OCI-LY1 (cell line): Measurements from ENCODE around the gene LIN7B.

Experiments
- H2AFZ ChIP-seq: fragments of 200-600 bp; sonication (generic), shearing (Covaris generic); 2 replicates; pipeline ENCODE4 v1.6.0; 2014; ENCODE audit warnings: antibody characterized with exemption, mild to moderate bottlenecking, low read length
- H3F3A ChIP-seq: fragments of 200-600 bp; sonication (generic), shearing (Covaris generic); 2 replicates; pipeline ENCODE4 v1.6.0; 2014; ENCODE audit warnings: mild to moderate bottlenecking, antibody characterized with exemption, low read length, moderate library complexity; ENCODE audit not compliant: insufficient read depth
- H3K27ac ChIP-seq: fragments of 200-600 bp; sonication (generic); 2 replicates; pipeline ENCODE4 v1.5.1; 2014; ENCODE audit warnings: low read length, mixed run types, mild to moderate bottlenecking, low read depth; ENCODE audit not compliant: poor library complexity, severe bottlenecking
- H3K27me3 ChIP-seq: fragments of 200-600 bp; sonication (generic); 2 replicates; pipeline ENCODE4 v1.6.0; 2014; ENCODE audit warnings: antibody characterized with exemption, mild to moderate bottlenecking, low read length, moderate library complexity; ENCODE audit not compliant: insufficient read depth
- H3K36me3 ChIP-seq: fragments of 200-600 bp; sonication (generic); 2 replicates; pipeline ENCODE4 v1.6.1; 2014; ENCODE audit warnings: mild to moderate bottlenecking, antibody characterized with exemption, low read length, moderate library complexity, mixed read lengths; ENCODE audit not compliant: insufficient read depth
- H3K4me1 ChIP-seq: fragments of 200-600 bp; sonication (generic); 2 replicates; pipeline ENCODE4 v1.5.1; 2014; ENCODE audit warnings: mild to moderate bottlenecking, low read length, moderate library complexity; ENCODE audit not compliant: insufficient read depth, severe bottlenecking
- H3K4me2 ChIP-seq: fragments of 200-600 bp; sonication (generic), shearing (Covaris generic); 2 replicates; pipeline ENCODE4 v1.6.1; 2014; ENCODE audit warnings: low read length
- H3K4me3 ChIP-seq: fragments of 200-600 bp; sonication (generic); 2 replicates; pipeline ENCODE4 v1.5.1; 2014; ENCODE audit warnings: low read length, low read depth, mild to moderate bottlenecking, mixed read lengths; ENCODE audit not compliant: poor library complexity, severe bottlenecking
- H3K79me2 ChIP-seq: fragments of 200-600 bp; shearing (Covaris generic); 2 replicates; pipeline ENCODE4 v1.6.1; 2016; ENCODE audit warnings: mixed run types, low read length, mixed read lengths; ENCODE audit not compliant: insufficient read depth
- H3K9ac ChIP-seq: fragments of 200-600 bp; sonication (generic), shearing (Covaris generic); 2 replicates; pipeline ENCODE4 v1.6.1; 2014; ENCODE audit warnings: mild to moderate bottlenecking, low read length, mixed read lengths
- H3K9me2 ChIP-seq: fragments of 200-600 bp; sonication (generic), shearing (Covaris generic); 2 replicates; pipeline ENCODE4 v1.6.1; 2014; ENCODE audit warnings: low read depth, mild to moderate bottlenecking, low read length, mixed read lengths
- H3K9me3 ChIP-seq: fragments of 200-600 bp; shearing (Covaris generic); 2 replicates; pipeline ENCODE4 v1.6.1; 2014; ENCODE audit warnings: low read length, mixed read lengths
- H4K20me1 ChIP-seq: fragments of 200-600 bp; sonication (generic), shearing (Covaris generic); 2 replicates; pipeline ENCODE4 v1.6.0; 2016; ENCODE audit warnings: mild to moderate bottlenecking, low read length; ENCODE audit not compliant: insufficient read depth
- CTCF ChIP-seq: fragments of 200-600 bp; sonication (generic), shearing (Covaris generic); IDR thresholded peaks from 2 replicates; pipeline ENCODE4 v1.5.1; 2017; ENCODE audit warnings: mild to moderate bottlenecking, antibody characterized with exemption, low read length, moderate library complexity, mixed read lengths
- EZH2 ChIP-seq: fragments of 200-600 bp; sonication (generic), shearing (Covaris generic); IDR thresholded peaks from 2 replicates; pipeline ENCODE4 v1.8.0; 2017; ENCODE audit warnings: borderline replicate concordance, mixed run types, mild to moderate bottlenecking, antibody characterized with exemption, low read length, moderate library complexity, mixed read lengths

LIN7B gene, protein sequence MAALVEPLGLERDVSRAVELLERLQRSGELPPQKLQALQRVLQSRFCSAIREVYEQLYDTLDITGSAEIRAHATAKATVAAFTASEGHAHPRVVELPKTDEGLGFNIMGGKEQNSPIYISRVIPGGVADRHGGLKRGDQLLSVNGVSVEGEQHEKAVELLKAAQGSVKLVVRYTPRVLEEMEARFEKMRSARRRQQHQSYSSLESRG

DNA sequence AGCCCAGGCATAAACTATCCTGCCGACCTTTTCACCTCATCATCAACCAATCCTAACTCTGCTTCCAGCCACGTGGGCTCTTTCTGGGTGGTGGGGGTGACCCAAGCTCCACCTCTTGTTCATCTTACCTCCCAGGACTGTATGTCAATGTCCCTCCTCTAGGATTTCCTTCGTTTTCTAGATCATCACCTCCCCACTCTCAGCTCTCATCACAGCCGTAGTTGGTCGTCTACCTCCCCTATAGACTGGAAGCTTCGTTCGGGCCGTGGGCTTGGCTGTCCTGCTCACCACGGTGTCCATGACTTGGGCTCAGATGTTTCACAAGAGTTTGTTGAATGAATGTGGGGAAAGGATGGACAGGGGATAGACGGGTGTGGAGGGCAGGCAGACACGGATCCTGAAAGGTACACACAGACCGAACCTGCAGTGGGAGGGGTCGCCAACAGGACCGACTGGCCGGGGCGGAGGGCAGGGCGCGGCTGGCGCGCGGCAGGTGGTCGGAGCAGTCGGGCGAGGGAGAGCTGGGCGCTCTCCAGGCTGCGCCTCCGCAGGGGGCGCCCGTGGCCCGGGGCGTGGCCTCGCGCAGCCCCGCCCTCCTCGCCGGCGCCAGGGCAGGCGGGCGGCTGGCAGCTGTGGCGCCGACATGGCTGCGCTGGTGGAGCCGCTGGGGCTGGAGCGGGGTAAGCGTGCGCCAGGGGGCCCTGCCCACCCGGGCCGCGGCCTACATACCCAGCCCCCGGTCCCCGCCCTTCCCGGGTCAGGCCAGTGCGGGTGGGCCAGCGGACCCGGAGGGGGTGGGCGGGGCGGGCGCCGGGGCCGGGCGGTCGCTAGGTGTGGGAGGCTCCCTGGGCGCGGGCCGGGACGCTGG lies at the start of gene LIN7B:
TSS of gene LIN7B (plus strand) at position 609 of the 868 bp plus-strand sequence. CDS start at position 644, 35 bp downstream.
- no peaks in the 10 kb centered on the region for H3K27me3 ChIP-seq
- H3K36me3 ChIP-seq, result peaks cover 8% of the 10 kb centered on the region; the same call in 1 of the 2 replicates
- H3K4me1 ChIP-seq, result peaks cover 21% of the 10 kb centered on the region
- H3K4me3 ChIP-seq, result peak within 1 kb of the TSS; percentile 65
- no peaks in the 10 kb centered on the region for H4K20me1 ChIP-seq
- H3K9ac ChIP-seq, result peak within 1 kb of the TSS; percentile 53; the same call in 1 of the 2 replicates
- H3K9me2 ChIP-seq, result no peaks in the 10 kb centered on the region
- 0 out of 2 replicates have a peak, but pooled peaks cover 4% of the 10 kb centered on the region for H3F3A ChIP-seq
- H2AFZ ChIP-seq, result no peak within 1 kb of the TSS
- H3K79me2 ChIP-seq, result no peaks in the 10 kb centered on the region
- peak within 1 kb of the TSS; percentile 85 for H3K4me2 ChIP-seq
- no peak within 1 kb of the TSS for H3K27ac ChIP-seq
- no peak for TF ChIP-seq EZH2
- peak; percentile 49 for TF ChIP-seq CTCF
- no peaks in the 10 kb centered on the region for H3K9me3 ChIP-seq

GRCh38 chr19:49064768-49065611 lies 49.2 kb upstream of the LIN7B start, which contains the start of gene NTF4:
NTF4 (minus strand) TSS chr19:49064818; CDS start chr19:49061997, 2,821 bp downstream.
- H3K79me2 ChIP-seq, result no peaks in the 10 kb centered on the region
- H4K20me1 ChIP-seq, result no peaks in the 10 kb centered on the region
- no peak within 1 kb of the TSS for H3K9ac ChIP-seq
- no peak within 1 kb of the TSS for H3K27ac ChIP-seq
- H3K4me2 ChIP-seq, result peak within 1 kb of the TSS; percentile 16; the same call in 1 of the 2 replicates
- no peaks in the 10 kb centered on the region for H3K4me1 ChIP-seq
- H2AFZ ChIP-seq, result no peak within 1 kb of the TSS
- TF ChIP-seq CTCF, result no peak
- TF ChIP-seq EZH2, result no peak
- H3K9me3 ChIP-seq, result no peaks in the 10 kb centered on the region
- no peaks in the 10 kb centered on the region for H3F3A ChIP-seq
- H3K27me3 ChIP-seq, result peaks cover 14% of the 10 kb centered on the region
- no peaks in the 10 kb centered on the region for H3K36me3 ChIP-seq
- no peaks in the 10 kb centered on the region for H3K9me2 ChIP-seq
- peak within 1 kb of the TSS; percentile 5 for H3K4me3 ChIP-seq

GRCh38 chr19:49065905-49066512 lies 48.2 kb upstream of the LIN7B start:
- Histone ChIP-seq H3K9me2 (no peaks in the 10 kb centered on the region), H3K27me3 (peaks cover 14% of the 10 kb centered on the region), H3K4me2 (no peak overlapping the region), H2AFZ (no peak overlapping the region), H3K4me3 (no peak overlapping the region), H3K27ac (no peak overlapping the region), H3K9ac (no peak overlapping the region), H3K79me2 (no peaks in the 10 kb centered on the region), H3K4me1 (no peaks in the 10 kb centered on the region), H3F3A (no peaks in the 10 kb centered on the region), H3K36me3 (no peaks in the 10 kb centered on the region), H3K9me3 (no peaks in the 10 kb centered on the region), H4K20me1 (no peaks in the 10 kb centered on the region)
- no peak for TF ChIP-seq CTCF
- no peak for TF ChIP-seq EZH2
